Measurements from ENCODE around the gene EZH1.

The EZH1 gene

GRCh38 chr17:42709561-42709960, 35.3 kb downstream of the EZH1 start:
- no peaks in the 10 kb centered on the region for H3K27me3 ChIP-seq (ENCODE audit: insufficient read depth, low read depth)
- peak overlapping the region; percentile 82; the same call in 1 of the 2 replicates for H3K27ac ChIP-seq
- no peaks in the 10 kb centered on the region for H3K79me2 ChIP-seq (ENCODE audit: insufficient read depth, low read depth)
- H3K4me2 ChIP-seq, result peak overlapping the region; percentile 74
- H3K36me3 ChIP-seq (ENCODE audit: insufficient read depth), result no peaks in the 10 kb centered on the region; the same call in 1 of the 2 replicates
- TF ChIP-seq CTCF (conservative IDR thresholded peaks at IDR 0.05; ENCODE audit: low read depth, low read length), result no peak
- no peak overlapping the region for H2AFZ ChIP-seq (ENCODE audit: low read depth)
- no peak overlapping the region for H3K4me3 ChIP-seq (IDR thresholded peaks at IDR 0.05; ENCODE audit: insufficient read depth, low read depth, low read length)
- no peaks in the 10 kb centered on the region for H4K20me1 ChIP-seq (ENCODE audit: insufficient read depth)
- no peak overlapping the region for H3K9ac ChIP-seq
- H3K4me1 ChIP-seq (ENCODE audit: low read depth, poor library complexity, severe bottlenecking), result peaks cover 67% of the 10 kb centered on the region

- H3K4me3 ChIP-seq (IDR thresholded peaks at IDR 0.05; ENCODE audit: insufficient read depth, low read depth, low read length), result no peak overlapping the region
- H3K4me2 ChIP-seq, result peak overlapping the region; percentile 74
- H4K20me1 ChIP-seq (ENCODE audit: insufficient read depth), result no peaks in the 10 kb centered on the region
- no peaks in the 10 kb centered on the region; the same call in 1 of the 2 replicates for H3K36me3 ChIP-seq (ENCODE audit: insufficient read depth)
- H3K27me3 ChIP-seq (ENCODE audit: insufficient read depth, low read depth), result no peaks in the 10 kb centered on the region
- H2AFZ ChIP-seq (ENCODE audit: low read depth), result no peak overlapping the region
- no peaks in the 10 kb centered on the region for H3K79me2 ChIP-seq (ENCODE audit: insufficient read depth, low read depth)
- no peak overlapping the region for H3K9ac ChIP-seq
- TF ChIP-seq CTCF (conservative IDR thresholded peaks at IDR 0.05; ENCODE audit: low read depth, low read length), result no peak
- peaks cover 77% of the 10 kb centered on the region for H3K4me1 ChIP-seq (ENCODE audit: low read depth, poor library complexity, severe bottlenecking)
- peak overlapping the region; percentile 82 for H3K27ac ChIP-seq
Measured at GRCh38 chr17:42708588-42708987, 36.3 kb downstream of the EZH1 start.

GRCh38 chr17:42706732-42707131, 38.1 kb downstream of the EZH1 start:
- peaks cover 95% of the 10 kb centered on the region for H3K4me1 ChIP-seq (ENCODE audit: low read depth, poor library complexity, severe bottlenecking)
- peak overlapping the region; percentile 82 for H3K27ac ChIP-seq
- no peak overlapping the region; the same call in 1 of the 2 replicates for H3K9ac ChIP-seq
- no peak for TF ChIP-seq CTCF (conservative IDR thresholded peaks at IDR 0.05; ENCODE audit: low read depth, low read length)
- H3K27me3 ChIP-seq (ENCODE audit: insufficient read depth, low read depth), result no peaks in the 10 kb centered on the region
- H3K4me3 ChIP-seq (IDR thresholded peaks at IDR 0.05; ENCODE audit: insufficient read depth, low read depth, low read length), result no peak overlapping the region
- H2AFZ ChIP-seq (ENCODE audit: low read depth), result no peak overlapping the region
- no peaks in the 10 kb centered on the region; the same call in 1 of the 2 replicates for H3K36me3 ChIP-seq (ENCODE audit: insufficient read depth)
- H4K20me1 ChIP-seq (ENCODE audit: insufficient read depth), result no peaks in the 10 kb centered on the region
- peak overlapping the region; percentile 74 for H3K4me2 ChIP-seq
- no peaks in the 10 kb centered on the region for H3K79me2 ChIP-seq (ENCODE audit: insufficient read depth, low read depth)

- Histone ChIP-seq H3K9ac (peak overlapping the region; percentile 44; the same call in 1 of the 2 replicates), H3K36me3 (ENCODE audit: insufficient read depth) (no peaks in the 10 kb centered on the region; the same call in 1 of the 2 replicates), H3K27me3 (ENCODE audit: insufficient read depth, low read depth) (no peaks in the 10 kb centered on the region), H3K4me1 (ENCODE audit: low read depth, poor library complexity, severe bottlenecking) (peaks cover 87% of the 10 kb centered on the region), H3K27ac (peak overlapping the region; percentile 82), H4K20me1 (ENCODE audit: insufficient read depth) (no peaks in the 10 kb centered on the region), H3K4me2 (peak overlapping the region; percentile 74), H3K4me3 (IDR thresholded peaks at IDR 0.05; ENCODE audit: insufficient read depth, low read depth, low read length) (no peak overlapping the region), H2AFZ (ENCODE audit: low read depth) (no peak overlapping the region), H3K79me2 (ENCODE audit: insufficient read depth, low read depth) (no peaks in the 10 kb centered on the region)
- TF ChIP-seq CTCF (conservative IDR thresholded peaks at IDR 0.05; ENCODE audit: low read depth, low read length), result no peak
Measured at GRCh38 chr17:42704837-42705494, 39.9 kb downstream of the EZH1 start.
